ENCODE measurements around the gene METAP1. TPM values are rescaled to one million over a fixed set of nuclear protein-coding genes. Genes with fewer than 3 reads are reported as not detected.

METAP1 gene
- total and polyA plus RNA-seq, 2 of the 4 experiments (the other 2 are of a cell fraction), result 43.7 to 47.9 TPM

GRCh38 chr4:98950925-98951324, 44.6 kb upstream of the METAP1 start:
- Histone ChIP-seq H2BK120ac (ENCODE audit: low read depth, low read length) (no peak overlapping the region), H2AK5ac (ENCODE audit: low read depth, low read length) (no peak overlapping the region), H3K14ac (replicated peaks; ENCODE audit: low read depth, low read length) (no peak overlapping the region; the same call in 1 of the 2 replicates), H3K9me1 (ENCODE audit: insufficient read depth, low read length) (no peaks in the 10 kb centered on the region), H3K36me3 (ENCODE audit: control insufficient read depth, insufficient read depth, low read length) (no peaks in the 10 kb centered on the region), H4K20me1 (ENCODE audit: insufficient read depth, low read length) (no peaks in the 10 kb centered on the region), H3K56ac (ENCODE audit: extremely low read depth, insufficient read depth, low read length) (no peak overlapping the region), H2BK5ac (ENCODE audit: low read depth, low read length, poor library complexity, severe bottlenecking) (no peak overlapping the region), H3K4me1 (ENCODE audit: control insufficient read depth, insufficient read depth, low read length) (peaks cover 2% of the 10 kb centered on the region; the same call in 1 of the 2 replicates), H2BK20ac (ENCODE audit: low read depth, low read length) (no peak overlapping the region), H3K4ac (ENCODE audit: low read depth, low read length) (no peak overlapping the region), H3K4me2 (ENCODE audit: low read depth, low read length) (no peak overlapping the region), H3K9me3 (ENCODE audit: control insufficient read depth, insufficient read depth, low read length) (no peaks in the 10 kb centered on the region), H3K4me3 (ENCODE audit: insufficient read depth, low read depth, low read length) (no peak overlapping the region), H3K23ac (ENCODE audit: low read depth, low read length) (no peak overlapping the region; the same call in 1 of the 2 replicates), H2AK9ac (replicated peaks; ENCODE audit: low read depth, low read length, poor library complexity) (no peak overlapping the region), H3K18ac (ENCODE audit: low read depth, low read length) (no peak overlapping the region), H4K5ac (ENCODE audit: low read depth, low read length) (no peak overlapping the region), H2BK15ac (ENCODE audit: low read depth, low read length) (no peak overlapping the region), H4K91ac (ENCODE audit: insufficient read depth, low read depth, low read length) (no peak overlapping the region), H2AFZ (replicated peaks; ENCODE audit: low read length, poor library complexity) (no peak overlapping the region), H3K27me3 (ENCODE audit: control insufficient read depth, insufficient read depth, low read length) (no peaks in the 10 kb centered on the region), H4K8ac (ENCODE audit: low read depth in 2 of 2, low read length in 2 of 2) (no peak overlapping the region), H3K9ac (ENCODE audit: low read depth, low read length) (no peak overlapping the region), H3K79me1 (ENCODE audit: low read depth in 1 of 2, low read length in 2 of 2) (no peaks in the 10 kb centered on the region), H3K27ac (ENCODE audit: insufficient read depth, low read length) (no peak overlapping the region)
- WGBS, 2 experiments (ENCODE audit: extremely low coverage in 2 of 2, insufficient read length in 1 of 2), result no CpG with 5 or more reads among the region's 1 CpG
- dilution Hi-C loops (cut with HindIII; ENCODE audit: low sequenced_read_pairs, unreplicated experiment), result no loop called here
- intact Hi-C loops (cut with micrococcal nuclease), result no loop called here
- TF ChIP-seq POLR2A (IDR thresholded peaks at IDR 0.05; ENCODE audit: low read depth, low read length) (no peak), MXI1 (IDR thresholded peaks at IDR 0.05; ENCODE audit: borderline replicate concordance, low read depth, low read length) (no peak), ELK1 (IDR thresholded peaks at IDR 0.05; ENCODE audit: borderline replicate concordance, low read depth, low read length) (no peak), SMC3 (IDR thresholded peaks at IDR 0.05; ENCODE audit: low read depth, low read length) (no peak), RCOR1 (IDR thresholded peaks at IDR 0.05; ENCODE audit: insufficient replicate concordance, low read length) (no peak), MAFK (IDR thresholded peaks at IDR 0.05; ENCODE audit: low read depth, low read length) (no peak), MAZ (IDR thresholded peaks at IDR 0.05; ENCODE audit: borderline replicate concordance, low read depth, low read length) (no peak), RFX5 (IDR thresholded peaks at IDR 0.05; ENCODE audit: low read depth, low read length) (no peak), FOS (IDR thresholded peaks at IDR 0.05; ENCODE audit: low read depth, low read length) (no peak), BHLHE40 (IDR thresholded peaks at IDR 0.05; ENCODE audit: low read depth, low read length) (no peak), CEBPB (IDR thresholded peaks at IDR 0.05; ENCODE audit: low read depth, low read length) (no peak), CHD1 (IDR thresholded peaks at IDR 0.05; ENCODE audit: low read depth, low read length) (no peak)
- ChIA-PET POLR2A (ENCODE audit: unreplicated experiment) (no interaction called here), CTCF (no interaction called here)
- BruUV-seq (replicated peaks), result no TSS peak
- DNase-seq (no peak), ATAC-seq (ENCODE audit: low read depth) (no peak; the same call in 1 of the 2 replicates)
- in situ Hi-C loops (cut with MboI; ENCODE audit: low sequenced_read_pairs), result no loop called here
